Bone marrow (tissue), 2 donors: ENCODE data around the gene VTCN1.

Experiments used
- DNase-seq, 2 donors: peaks; one replicate each; lab custom pipeline; 2025; lab: John Stamatoyannopoulos, UW

Gene VTCN1

DNA sequence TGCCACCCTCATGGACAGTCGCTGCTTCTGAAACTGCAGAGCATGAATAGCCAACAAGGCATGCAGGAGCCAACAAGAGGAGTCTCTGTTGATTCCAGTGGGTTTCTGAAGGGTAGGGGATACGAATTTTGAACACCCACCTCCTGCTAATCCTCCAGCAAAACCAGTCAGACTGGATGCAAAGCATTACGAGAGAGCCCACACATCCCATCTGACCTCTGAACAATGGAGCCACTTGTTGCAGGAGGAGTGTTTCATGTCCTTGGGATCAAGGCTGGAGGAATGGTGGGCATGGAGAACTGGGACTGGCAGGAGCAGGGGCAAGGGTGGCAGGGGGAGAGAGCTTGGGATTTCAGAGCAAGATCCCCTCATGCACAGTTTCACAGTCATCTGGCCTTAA, 1.6 kb downstream of the VTCN1 start:
- no peak for DNase-seq

DNA sequence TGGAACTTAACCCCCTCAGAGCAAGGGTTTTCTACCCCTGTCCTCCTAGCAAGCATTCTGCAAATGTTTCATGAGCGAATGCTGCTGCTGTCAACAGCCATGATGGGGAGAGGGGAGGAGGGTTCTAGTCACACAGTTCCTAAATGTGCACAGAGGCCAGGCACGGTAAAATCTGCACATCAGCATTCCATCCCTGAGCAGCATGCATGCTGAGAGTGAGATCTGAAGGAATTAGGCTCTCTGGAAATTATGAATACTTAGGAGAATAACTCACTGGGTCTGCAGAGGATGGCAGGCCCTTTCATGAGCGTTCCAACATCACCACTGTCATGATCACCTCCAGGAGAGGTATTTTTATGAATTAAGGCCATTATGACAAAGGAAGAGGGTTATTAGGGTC, 2.1 kb downstream of the VTCN1 start:
- no peak for DNase-seq

DNA sequence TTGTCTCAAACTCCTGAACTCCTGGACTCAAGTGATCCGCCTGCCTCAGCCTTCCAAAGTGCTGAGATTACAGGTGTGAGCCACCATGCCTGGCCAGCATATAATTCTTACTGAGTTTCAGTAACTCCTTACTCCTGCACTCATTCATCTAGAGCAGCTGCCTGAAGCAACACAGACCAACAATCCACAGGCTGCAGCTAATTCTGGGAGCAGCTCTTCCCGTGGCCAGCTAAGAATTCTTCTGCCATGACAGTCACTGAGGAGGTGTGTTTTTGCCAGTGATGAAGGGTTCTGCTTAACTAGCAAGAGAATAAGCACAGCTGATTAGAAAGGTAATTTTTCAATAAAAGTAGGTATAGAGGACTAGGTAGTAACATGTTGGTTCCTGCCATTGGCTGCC, 5.4 kb downstream of the VTCN1 start:
- no peak for DNase-seq

DNA sequence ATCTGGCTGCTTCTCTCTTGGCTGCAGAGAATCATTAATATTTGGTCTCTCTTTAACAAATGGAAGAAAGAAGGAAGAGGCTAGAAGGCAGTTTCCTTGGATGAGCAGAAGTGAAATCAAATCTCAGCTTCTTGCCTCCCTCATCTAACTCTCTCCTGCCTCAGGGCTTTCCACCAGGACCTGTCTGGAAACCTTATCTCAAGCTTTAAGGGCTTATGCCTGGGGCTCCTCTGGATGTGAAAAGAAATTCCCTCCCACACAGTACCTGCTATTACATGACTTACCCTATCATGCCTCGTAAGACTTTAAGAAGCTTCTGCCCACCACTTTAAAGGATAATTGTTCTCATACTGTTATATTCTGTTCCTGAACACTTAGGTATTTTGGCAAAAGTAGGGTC, 8.9 kb downstream of the VTCN1 start:
- DNase-seq: no peak

DNA sequence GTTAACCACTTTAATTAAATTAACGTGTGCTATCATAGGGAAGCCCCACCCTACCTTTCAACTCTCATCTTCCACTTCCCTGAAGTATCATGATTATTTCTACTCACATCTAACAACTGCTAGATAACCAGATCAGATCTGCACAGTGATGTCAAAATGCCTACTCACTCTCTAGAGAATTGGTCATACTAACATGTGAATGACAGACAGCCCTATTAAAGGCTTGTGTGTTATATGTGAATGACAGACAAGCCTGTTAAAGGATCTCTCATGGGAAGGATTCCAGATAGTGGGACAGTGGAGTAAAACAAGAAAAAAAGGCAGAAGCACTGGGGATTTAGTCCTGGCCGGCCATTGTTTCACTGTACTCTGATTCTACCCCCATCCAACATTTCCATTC, 12.6 kb downstream of the VTCN1 start:
- no peak for DNase-seq

DNA sequence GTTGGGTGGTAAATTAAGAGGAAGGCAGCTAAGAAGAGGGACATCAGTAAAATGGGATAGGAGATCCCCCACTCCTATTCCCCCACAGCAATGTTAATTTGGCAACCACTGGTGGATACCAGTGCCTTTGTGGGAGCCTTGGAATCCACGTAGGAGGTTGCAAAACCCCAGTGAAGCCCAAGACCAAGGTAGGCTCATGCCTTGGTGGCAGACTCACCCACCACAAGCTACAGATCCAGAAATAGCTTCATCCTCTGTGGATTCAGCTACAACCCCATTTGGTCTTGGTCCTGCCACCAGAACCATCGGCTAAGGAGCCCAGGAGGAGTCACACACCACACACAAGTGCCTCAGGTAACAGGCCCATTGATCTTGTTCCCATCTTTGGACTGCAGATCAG, 21.0 kb downstream of the VTCN1 start:
- DNase-seq: no peak

DNA sequence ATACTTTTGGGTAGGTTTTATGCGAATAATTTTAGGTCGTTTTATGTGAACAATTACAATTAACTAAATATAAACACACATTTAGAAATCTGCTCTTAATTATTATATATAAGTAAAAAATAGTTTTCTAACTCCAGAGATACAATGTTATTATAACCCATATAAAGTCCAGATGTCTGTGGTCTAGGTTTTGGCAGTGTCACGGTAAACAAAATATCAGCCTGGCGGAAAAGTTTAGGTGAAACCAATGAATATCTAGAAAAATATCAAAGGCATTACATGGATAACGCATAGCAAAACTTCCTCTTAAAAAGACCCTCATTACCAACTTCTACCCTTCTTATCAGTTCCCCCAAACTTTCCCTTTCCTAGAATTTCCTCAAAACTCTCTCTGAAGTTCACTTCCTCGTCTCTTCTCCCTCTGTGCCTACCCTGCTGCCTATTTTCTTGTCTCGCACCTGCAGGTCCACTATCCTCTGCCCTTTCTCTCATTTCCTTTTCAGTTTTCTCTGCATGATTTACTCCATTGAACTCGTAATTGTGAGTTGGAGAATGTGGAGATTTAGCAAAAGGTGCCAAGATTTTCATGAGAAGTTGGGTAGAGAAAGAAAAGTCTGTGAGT, 21.8 kb downstream of the VTCN1 start:
- DNase-seq: no peak

DNA sequence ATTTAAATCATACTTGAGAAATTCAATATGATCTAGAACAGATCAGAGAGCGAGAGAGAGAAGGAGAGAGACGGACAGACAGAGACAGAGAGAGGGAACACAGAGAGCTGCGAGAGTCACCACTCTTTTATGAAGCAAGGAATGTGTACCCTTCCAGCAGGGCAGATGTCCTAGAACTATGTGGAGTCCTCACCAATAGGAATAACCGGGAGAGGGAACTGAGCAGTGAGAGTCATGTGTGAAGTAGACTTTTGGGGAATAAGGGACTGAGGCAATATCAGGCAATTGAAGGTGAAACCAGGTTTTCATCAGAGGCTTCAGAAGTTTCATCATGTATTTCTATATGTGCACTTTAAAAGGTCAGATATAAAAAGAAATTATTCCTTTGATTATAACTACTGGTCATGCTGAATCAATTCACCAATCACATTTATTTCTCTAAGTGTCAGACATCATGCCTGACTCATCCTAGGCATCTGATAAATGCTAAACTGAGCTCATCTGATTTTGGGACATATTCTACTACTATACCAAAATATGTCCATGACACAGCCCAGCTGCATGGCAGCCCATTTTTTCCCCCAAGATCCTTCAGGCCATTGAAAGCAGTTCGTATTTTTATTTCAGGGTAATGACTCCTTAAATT, 22.4 kb downstream of the VTCN1 start:
- no peak for DNase-seq

DNA sequence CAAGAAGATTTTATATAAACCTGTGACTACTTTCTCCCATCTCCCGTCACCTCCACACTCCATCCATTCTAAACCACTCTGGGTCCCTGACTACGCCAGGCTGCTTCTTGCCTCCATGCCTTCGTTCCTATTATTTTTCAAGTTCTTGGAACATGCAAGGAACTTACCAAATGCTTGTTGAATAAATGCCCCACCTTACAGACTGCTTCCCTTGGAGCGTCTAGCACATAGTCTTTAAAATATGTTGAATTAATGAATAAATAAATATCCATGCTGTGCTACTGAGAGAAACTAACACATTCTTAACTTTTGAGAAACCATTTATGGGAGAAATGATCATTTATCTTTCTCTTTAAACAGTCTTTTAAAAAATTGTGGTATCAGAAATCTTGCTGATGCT, 27.6 kb downstream of the VTCN1 start:
- no peak for DNase-seq

DNA sequence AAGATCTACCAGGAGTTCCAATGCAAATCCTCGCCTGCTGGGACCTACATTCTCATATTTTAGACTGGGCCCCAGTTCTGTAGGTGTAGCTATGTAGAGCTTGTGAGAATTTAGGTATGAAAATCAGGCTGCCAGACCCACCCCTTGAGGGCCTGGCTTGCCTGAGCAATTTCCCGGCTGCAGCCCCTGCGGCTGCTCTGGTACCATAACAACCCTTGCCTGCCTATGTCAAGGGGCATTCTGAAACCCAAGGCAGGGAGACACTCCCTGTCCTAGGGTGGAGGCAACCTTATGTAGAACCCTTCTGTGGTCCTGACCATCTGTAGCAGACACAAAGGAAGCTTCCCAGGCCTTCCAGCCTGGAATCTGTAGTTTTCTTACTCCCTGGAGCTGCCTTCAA, 28.4 kb downstream of the VTCN1 start:
- no peak for DNase-seq

DNA sequence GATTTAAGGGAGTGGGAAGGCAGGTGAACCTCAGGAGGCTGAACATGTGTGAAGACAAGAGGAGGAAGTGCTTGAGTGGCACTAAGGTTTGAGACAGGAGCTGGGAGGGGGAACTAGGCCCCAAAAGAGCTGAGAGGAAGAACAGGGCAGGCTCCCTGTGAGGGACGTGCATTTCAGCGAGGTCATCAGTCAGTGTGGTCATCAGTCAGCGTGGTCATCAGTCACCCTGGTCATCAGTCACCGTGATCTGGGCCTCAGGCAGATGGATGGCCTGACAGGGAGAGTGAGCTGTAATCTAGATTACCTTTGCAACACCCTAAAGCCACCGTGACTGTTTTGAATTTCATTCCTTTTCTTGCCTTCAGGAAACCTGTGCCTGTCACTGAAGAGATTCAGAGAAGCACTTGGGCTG, 29.1 kb downstream of the VTCN1 start:
- no peak for DNase-seq

DNA sequence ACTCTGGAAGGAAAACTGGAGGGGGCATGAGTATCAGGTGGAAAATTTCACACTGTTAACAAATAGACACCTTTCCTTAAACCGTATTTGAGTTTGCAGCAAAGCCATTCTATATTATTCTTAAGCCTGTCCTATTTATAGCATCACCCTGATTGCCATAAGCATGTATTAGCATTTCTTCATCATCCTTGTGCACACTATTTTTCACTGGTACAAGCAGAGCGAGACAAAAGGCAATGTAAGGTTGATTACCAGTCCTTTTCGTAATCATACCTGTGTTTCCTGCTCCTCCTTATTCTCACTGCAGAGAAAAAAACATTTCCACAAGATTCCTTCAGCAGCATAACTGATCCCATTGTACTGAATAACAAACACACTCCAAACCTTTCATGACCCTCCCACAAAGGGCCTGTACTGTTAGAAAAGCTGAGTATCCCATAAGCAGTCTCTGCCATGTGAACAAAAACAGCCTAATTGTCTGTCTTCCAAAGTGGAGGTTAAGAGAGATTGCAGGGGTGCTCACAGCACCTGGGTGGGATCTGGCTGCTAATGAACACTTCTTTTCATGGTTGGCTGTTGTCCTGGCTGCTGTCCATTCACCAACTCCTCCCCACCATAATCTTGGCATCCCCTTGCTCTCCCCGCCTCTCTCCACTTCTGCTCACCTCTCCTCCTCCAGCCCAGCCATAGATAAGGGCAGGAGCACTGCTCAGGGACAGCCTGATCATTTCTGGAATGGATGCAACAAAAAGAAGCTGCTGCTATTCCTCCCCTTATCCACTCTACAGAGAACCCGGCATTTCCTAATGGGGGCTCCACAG, 30.4 kb downstream of the VTCN1 start:
- DNase-seq: no peak

DNA sequence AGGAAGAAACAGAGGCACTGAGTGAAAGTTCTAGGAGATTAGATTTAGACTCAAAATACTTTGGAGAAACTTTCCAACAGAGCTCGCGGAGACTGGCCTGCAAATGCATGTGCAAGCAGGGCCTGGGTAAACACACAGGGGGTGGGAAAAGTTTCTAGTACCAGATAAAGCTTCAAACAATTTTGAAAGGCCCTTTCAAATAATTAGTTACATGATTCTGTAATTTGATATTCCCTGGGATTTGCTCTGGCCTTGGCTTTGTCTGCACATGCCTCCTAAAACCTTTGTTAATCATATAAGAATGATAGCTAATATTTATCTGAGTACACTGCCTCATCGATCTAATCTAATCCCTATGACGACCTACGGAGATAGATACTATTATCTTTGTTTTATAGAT, 31.3 kb downstream of the VTCN1 start:
- no peak for DNase-seq

DNA sequence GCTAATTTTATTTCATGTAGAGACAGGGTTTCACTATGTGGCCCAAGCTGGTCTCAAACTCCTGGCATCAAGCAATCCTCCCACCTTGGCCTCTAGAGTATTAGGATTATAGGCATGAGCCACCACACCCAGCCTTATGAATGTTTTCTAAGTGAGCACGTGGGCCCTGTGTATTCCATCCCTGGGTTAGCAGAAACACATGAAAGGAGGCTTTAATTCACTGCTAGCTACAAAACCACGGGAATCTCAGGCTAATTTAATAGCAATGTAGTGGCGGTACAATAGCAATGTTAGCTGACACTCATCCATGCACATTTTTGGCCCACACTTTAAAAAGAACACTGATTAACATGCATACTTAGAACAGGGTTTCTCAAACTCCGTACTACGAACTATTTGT, 32.0 kb downstream of the VTCN1 start:
- no peak for DNase-seq

DNA sequence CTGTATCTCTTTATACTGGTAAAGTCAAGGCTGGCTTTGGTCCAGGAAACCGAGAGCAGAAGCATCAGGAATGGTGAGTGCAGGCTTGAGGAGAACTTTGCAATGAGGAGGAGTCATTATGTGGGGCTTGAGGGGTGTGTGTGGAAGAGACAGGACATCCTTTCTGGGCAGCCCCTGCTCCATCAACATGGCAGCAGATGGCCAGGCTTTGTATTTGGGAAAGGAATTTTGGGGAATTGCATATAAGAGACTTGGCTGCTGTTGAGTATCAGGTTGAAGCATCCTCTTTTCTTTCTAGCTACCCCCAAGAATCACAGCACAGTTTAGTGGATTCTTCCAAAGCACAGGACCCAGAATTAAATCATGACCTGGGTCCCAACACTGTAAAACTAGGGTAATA, 33.4 kb downstream of the VTCN1 start:
- DNase-seq: no peak

DNA sequence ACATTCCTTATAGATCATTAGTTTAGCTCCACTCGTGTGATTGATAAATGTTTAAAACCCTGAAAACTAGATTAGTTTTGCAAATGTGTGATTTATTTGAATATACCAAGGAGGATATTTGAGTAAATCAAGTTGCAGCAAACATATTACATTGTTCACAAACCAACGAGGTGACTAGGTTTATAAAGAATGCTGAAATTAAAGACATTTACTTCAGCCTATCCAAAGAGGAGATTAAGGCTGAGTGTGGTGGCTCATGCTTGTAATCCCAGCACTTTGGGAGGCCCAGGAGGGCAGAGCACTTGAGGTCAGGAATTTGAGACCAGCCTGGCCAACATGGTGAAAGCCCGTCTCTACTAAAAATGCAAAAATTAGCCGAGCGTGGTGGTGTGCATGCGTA, 34.1 kb downstream of the VTCN1 start:
- no peak for DNase-seq

DNA sequence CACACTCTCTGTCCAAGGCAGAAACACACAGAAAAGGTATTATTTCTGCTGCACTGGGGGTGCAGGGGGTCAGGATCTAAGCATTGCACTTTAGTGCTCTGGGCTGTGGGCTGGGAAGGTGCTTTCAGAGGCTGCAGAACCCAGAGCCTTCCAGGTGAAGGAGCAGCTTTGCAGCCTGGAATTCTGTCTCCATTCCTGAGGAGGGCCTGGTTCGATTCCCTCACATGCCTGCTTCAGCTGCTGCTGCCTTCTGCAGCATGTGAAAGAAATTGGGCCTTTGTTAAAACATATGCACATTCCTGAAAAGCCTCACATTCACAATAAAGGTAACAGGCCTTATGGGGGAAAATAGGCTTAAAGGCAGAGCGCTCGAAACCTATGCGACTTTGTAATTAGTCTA, 35.9 kb downstream of the VTCN1 start:
- DNase-seq: no peak

DNA sequence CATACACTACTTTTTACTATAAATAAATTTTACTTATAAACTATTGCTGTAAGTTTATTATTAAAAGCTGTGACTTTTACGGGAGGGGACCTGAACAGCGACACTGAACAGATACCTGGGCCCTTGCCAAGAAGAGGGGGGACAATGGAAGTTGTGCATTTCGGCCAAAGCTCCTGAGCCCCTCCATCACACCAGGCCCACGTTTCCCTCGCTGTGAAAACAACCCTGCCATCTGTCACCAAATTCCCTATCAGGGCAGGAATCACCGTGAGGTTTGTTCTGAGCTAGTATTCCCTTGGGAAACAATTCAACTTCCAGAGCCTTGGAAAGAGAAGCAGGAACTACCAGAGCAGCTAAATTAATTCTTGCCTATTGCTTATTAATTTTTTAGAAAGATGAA, 37.0 kb downstream of the VTCN1 start:
- no peak for DNase-seq

DNA sequence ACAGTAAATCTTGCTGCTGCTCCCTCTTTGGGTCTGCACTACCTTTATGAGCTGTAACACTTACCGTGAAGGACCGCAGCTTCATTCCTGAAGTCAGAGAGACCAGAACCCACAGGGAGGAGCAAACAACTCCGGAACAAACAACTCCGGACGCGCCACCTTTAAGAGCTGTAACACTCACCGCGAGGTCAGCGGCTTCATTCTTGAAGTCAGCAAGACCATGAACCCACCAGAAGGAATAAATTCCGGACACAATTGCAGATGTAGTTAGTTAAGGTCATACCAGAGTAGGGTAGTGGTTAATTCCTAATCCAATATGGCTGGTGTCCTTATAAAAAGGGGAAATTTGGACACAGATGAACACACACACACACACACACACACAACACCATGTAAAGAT, 37.7 kb downstream of the VTCN1 start:
- DNase-seq: no peak

DNA sequence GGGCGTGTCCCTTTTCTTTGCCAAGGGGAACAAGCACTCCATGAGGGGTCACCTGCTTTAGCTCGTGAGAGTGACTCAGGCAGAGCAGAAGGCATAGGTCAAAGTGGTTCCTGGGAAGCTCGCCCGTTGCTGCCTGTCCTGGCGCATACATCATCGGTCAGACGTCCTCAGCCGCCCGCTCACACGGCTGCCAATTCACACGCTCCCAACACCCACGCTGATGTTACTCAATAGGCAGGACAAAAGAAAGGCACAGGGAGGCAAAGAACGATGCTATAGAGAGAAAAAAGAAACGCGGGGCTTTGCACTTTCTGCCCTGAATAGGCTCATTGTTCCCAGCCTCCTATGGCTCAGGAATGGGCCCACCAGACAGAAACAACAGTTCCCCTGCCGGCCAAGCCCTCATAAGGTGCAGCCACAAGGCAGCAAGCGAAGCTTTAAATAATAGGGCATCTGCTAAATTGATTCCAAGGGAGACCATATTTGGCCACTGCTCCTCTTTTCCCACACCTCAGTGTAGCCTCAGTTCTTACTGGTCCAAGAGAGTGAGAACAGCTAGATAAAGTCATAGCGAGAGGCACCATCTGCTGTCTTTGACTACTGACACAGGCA, 38.7 kb downstream of the VTCN1 start:
- DNase-seq: no peak

DNA sequence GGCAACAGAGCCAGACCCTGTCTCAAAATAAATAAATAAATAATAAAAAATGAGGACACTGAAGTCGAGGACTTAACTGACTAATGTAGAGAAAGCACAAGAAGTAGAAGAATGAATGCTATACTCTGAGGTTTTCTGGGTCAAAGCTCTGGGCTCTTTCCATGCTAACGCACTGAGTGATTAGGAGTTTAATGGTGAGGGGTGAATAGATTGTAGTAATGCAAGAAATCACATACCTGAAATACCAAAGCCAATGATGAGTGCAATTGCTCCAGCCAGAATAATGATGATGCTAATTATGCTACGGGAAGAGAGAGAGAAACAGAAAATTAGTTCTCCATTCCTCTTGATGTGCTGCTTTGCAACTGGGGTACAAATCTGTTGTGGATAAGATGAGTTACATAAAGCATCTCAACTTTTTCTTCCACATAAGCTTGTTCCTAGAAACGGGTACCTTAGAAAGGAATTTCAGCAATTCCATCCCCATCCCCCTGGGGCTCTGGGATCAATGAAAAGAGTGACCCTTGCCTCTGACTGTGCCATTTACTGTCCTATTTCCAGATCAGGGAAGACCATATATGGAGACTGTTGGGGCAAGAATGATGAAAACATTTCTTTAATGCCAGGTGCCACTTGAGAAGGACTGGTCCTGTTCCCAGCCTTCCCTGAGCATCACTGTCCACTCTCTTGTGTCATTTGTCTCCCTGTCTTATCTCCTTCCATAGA, 40.7 kb downstream of the VTCN1 start:
- no peak for DNase-seq

DNA sequence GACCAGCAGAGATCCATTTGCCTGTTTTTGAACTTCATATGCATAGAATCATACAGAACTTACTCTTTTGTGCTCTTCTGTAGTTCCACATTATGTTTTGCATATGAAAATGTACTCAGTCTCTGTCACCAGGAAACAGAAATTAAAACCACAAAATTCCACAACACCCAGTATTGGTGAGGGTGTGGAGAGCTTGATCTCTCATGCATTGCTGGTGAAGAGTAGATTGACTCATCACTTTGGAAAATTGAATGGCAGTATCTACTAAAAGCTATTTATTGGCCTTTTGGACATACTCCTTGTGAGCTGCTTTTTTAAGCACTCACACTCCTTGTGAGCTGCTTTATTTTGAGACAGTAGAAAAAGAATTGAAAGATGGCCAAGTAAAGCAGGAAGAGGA, 43.3 kb downstream of the VTCN1 start:
- no peak for DNase-seq
